HCT116 (cell line): ENCODE results near the gene TEX29. TPM values are rescaled to one million over a fixed set of nuclear protein-coding genes. Genes with fewer than 3 reads are reported as not detected.

Experiments used
- ATAC-seq: fragments of 200-7000 bp; cut with Tn5 transposase; 2 replicates; pipeline ENCODE4 v1.9.1; 2020; ENCODE audit warnings: mild to moderate bottlenecking, moderate library complexity
- BruUV-seq: library from RNA; stranded (reverse); fragments of 400-500 nt; replicated peaks from 2 replicates; lab custom pipeline; 2021; lab: Mats Ljungman, UMichigan
- CTCF ChIA-PET: fragments of 300-600 bp; sonication (Branson Sonifier 250); formaldehyde crosslinking; loops from one replicate; lab custom pipeline; 2021; ENCODE audit warnings: antibody characterized with exemption; lab: Charles Lee
- POLR2A ChIA-PET: fragments of 300-600, 350-600 bp; sonication (Branson Sonifier 250); formaldehyde crosslinking; loops from one replicate; lab custom pipeline; 2021; ENCODE audit warnings: antibody characterized with exemption; lab: Charles Lee
- RAD21 ChIA-PET, 2 experiments: fragments of 300-600 bp; sonication (Branson Sonifier 250); formaldehyde crosslinking; loops; one replicate each; lab custom pipeline; 2023; ENCODE audit warnings: low total read pairs in 2 of 2; ENCODE audit not compliant: uncharacterized antibody in 2 of 2, unreplicated experiment in 2 of 2, low non-redundant PET in 1 of 2; lab: Charles Lee
- DNase-seq: peaks from one replicate; pipeline ENCODE4 v3.0.0-alpha.2; 2010; ENCODE audit warnings: low read depth, low spot score
- H2AFZ ChIP-seq: fragments of 200-600 bp; shearing (Covaris generic), sonication (generic); 2 replicates; pipeline ENCODE4 v1.6.1; 2017; ENCODE audit warnings: low read depth, mixed run types, mixed read lengths, antibody characterized with exemption, low read length; ENCODE audit not compliant: poor library complexity, severe bottlenecking
- H3K27ac ChIP-seq: 2 replicates; pipeline ENCODE4 v1.5.1; 2012; ENCODE audit warnings: low read depth, low read length
- H3K27me3 ChIP-seq: fragments of 200-600 bp; sonication (generic); 2 replicates; pipeline ENCODE4 v1.6.1; 2016; ENCODE audit warnings: mixed run types, low read length, mixed read lengths; ENCODE audit not compliant: insufficient read depth
- H3K36me3 ChIP-seq, 2 experiments: fragments of 200-500 bp in 1 of 2; fragments of 200-600 bp in 1 of 2; sonication (Bioruptor generic) in 1 of 2; sonication (generic) in 1 of 2; 2 replicates each; pipeline versions ENCODE4 v1.5.1 to v1.6.1; 2014 to 2016; ENCODE audit warnings: low read length in 2 of 2, inconsistent platforms in 1 of 2, mixed read lengths in 1 of 2, mixed run types in 1 of 2; ENCODE audit not compliant: insufficient read depth in 2 of 2, control insufficient read depth in 1 of 2
- H3K4me1 ChIP-seq, 2 experiments: fragments of 200-600 bp in 1 of 2; sonication (generic) in 1 of 2; 2 replicates each; pipeline versions ENCODE4 v1.5.1 to v1.6.1; 2012 to 2017; ENCODE audit warnings: low read length in 2 of 2, inconsistent platforms in 1 of 2, mild to moderate bottlenecking in 1 of 2, mixed read lengths in 1 of 2, mixed run types in 1 of 2, moderate library complexity in 1 of 2; ENCODE audit not compliant: insufficient read depth in 2 of 2, control insufficient read depth in 1 of 2
- H3K4me2 ChIP-seq: fragments of 200-600 bp; sonication (generic); 2 replicates; pipeline ENCODE4 v1.6.1; 2017; ENCODE audit warnings: mixed run types, low read length, mixed read lengths
- H3K4me3 ChIP-seq, 2 experiments: fragments of 200-600 bp in 1 of 2; sonication (generic) in 1 of 2; replicated peaks in 1 of 2; 2 replicates each; pipeline ENCODE4 v1.5.1; 2011 to 2016; ENCODE audit warnings: low read length in 2 of 2, control low read depth in 1 of 2, low read depth in 1 of 2, mild to moderate bottlenecking in 1 of 2, mixed read lengths in 1 of 2, mixed run types in 1 of 2
- H3K79me2 ChIP-seq: fragments of 200-600 bp; sonication (generic); 2 replicates; pipeline ENCODE4 v1.6.1; 2017; ENCODE audit warnings: mild to moderate bottlenecking, mixed run types, low read length, moderate library complexity, mixed read lengths; ENCODE audit not compliant: insufficient read depth
- H3K9ac ChIP-seq: fragments of 200-600 bp; sonication (generic); 2 replicates; pipeline ENCODE4 v1.6.1; 2016; ENCODE audit warnings: low read length, mixed read lengths
- H3K9me2 ChIP-seq: fragments of 200-600 bp; sonication (generic), shearing (Covaris generic); 2 replicates; pipeline ENCODE4 v1.6.1; 2017; ENCODE audit warnings: mixed run types, mild to moderate bottlenecking, moderate library complexity; ENCODE audit not compliant: insufficient read depth
- H3K9me3 ChIP-seq, 2 experiments: fragments of 200-500 bp in 1 of 2; fragments of 200-600 bp in 1 of 2; sonication (Bioruptor generic) in 1 of 2; sonication (generic) in 1 of 2; 2 replicates each; pipeline ENCODE4 v1.6.1; 2014 to 2017; ENCODE audit warnings: low read length in 2 of 2, mixed read lengths in 2 of 2, inconsistent platforms in 1 of 2, low read depth in 1 of 2, mild to moderate bottlenecking in 1 of 2, mixed run types in 1 of 2, moderate library complexity in 1 of 2; ENCODE audit not compliant: control insufficient read depth in 1 of 2, insufficient read depth in 1 of 2
- H4K20me1 ChIP-seq: fragments of 200-600 bp; sonication (generic), shearing (Covaris generic); 2 replicates; pipeline ENCODE4 v1.6.1; 2017; ENCODE audit warnings: mixed run types, mild to moderate bottlenecking, moderate library complexity; ENCODE audit not compliant: insufficient read depth
- ATF3 ChIP-seq: IDR thresholded peaks from 2 replicates; pipeline ENCODE4 v1.6.1; 2012
- CBX3 ChIP-seq: IDR thresholded peaks from 2 replicates; pipeline ENCODE4 v1.6.1; 2012; ENCODE audit warnings: low read depth
- CEBPB ChIP-seq: IDR thresholded peaks from 2 replicates; pipeline ENCODE4 v1.6.1; 2012; ENCODE audit warnings: low read depth
- EGR1 ChIP-seq: IDR thresholded peaks from 2 replicates; pipeline ENCODE4 v1.6.1; 2012; ENCODE audit warnings: low read depth
- EZH2 ChIP-seq: fragments of 200-600 bp; sonication (generic); IDR thresholded peaks from 2 replicates; pipeline ENCODE4 v1.6.1; 2017; ENCODE audit warnings: antibody characterized with exemption, mixed run types
- EZH2phosphoT487 ChIP-seq: fragments of 200-600 bp; IDR thresholded peaks from 2 replicates; pipeline ENCODE4 v1.6.1; 2018; ENCODE audit warnings: antibody characterized with exemption, borderline replicate concordance
- FOSL1 ChIP-seq: IDR thresholded peaks from 2 replicates; pipeline ENCODE4 v1.6.1; 2012; ENCODE audit warnings: low read depth
- JUND ChIP-seq: IDR thresholded peaks from 2 replicates; pipeline ENCODE4 v1.6.1; 2012
- MAX ChIP-seq: IDR thresholded peaks from 2 replicates; pipeline ENCODE4 v1.6.1; 2012
- POLR2A ChIP-seq: IDR thresholded peaks from 2 replicates; pipeline ENCODE4 v1.7.0; 2011; ENCODE audit warnings: borderline replicate concordance; ENCODE audit not compliant: insufficient read depth, insufficient read length; ENCODE audit errors: extremely low read depth
- POLR2AphosphoS5 ChIP-seq: IDR thresholded peaks from 2 replicates; pipeline ENCODE4 v1.6.1; 2011; ENCODE audit warnings: mild to moderate bottlenecking, low read depth, low read length, moderate library complexity
- RAD21 ChIP-seq: IDR thresholded peaks from 2 replicates; pipeline ENCODE4 v1.6.1; 2012; ENCODE audit warnings: low read depth, mild to moderate bottlenecking
- SIN3A ChIP-seq: IDR thresholded peaks from 2 replicates; pipeline ENCODE4 v1.6.1; 2012; ENCODE audit warnings: low read depth
- SP1 ChIP-seq: IDR thresholded peaks from 2 replicates; pipeline ENCODE4 v1.6.1; 2012; ENCODE audit warnings: low read depth
- TCF7L2 ChIP-seq: IDR thresholded peaks from 2 replicates; pipeline ENCODE4 v1.7.0; 2011; ENCODE audit warnings: borderline replicate concordance, inconsistent platforms; ENCODE audit not compliant: insufficient read depth, insufficient read length; ENCODE audit errors: extremely low read depth
- ZBTB33 ChIP-seq: IDR thresholded peaks from 2 replicates; pipeline ENCODE4 v1.6.1; 2011; ENCODE audit warnings: mild to moderate bottlenecking, low read length, moderate library complexity; ENCODE audit not compliant: insufficient replicate concordance; ENCODE audit errors: extremely low read depth
- ZNF274 ChIP-seq: fragments of 200-500 bp; sonication (Bioruptor generic); IDR thresholded peaks from 2 replicates; pipeline ENCODE4 v1.6.1; 2014; ENCODE audit warnings: mild to moderate bottlenecking, low read depth, low read length, inconsistent platforms
- intact Hi-C: fragments of 100-400 bp; cut with micrococcal nuclease; formaldehyde crosslinking; loops from 2 replicates; pipeline ENCODE4 v1.10.0; 2022
- total RNA-seq: library from RNA; stranded (reverse); gene quantifications from one replicate; pipeline ENCODE4 v1.2.1, GENCODE V29; 2021; ENCODE audit not compliant: unreplicated experiment

Gene TEX29
- total RNA-seq, 1 experiment from 2014 or later, result not detected

DNA sequence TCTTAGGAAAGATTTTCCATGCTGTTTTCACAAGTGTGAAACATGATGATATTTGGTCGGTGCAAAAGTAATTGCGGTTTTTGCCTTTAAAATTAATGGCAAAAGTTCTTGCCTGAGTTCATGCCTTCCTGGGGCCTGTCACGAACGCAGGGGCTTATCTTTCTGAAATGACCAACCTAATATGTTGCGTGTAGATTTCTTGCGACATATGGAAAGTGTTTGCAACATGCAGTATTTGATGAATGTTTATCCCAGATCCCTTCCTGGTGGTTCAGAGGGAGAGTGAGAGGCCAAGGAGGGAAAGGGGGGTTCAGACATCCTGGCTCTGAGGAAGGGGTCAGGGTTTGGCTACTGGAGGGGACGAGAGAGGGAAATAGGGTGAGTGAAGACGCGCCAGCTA lies 72.0 kb downstream of the TEX29 start:
- no peak for DNase-seq

More for the DNA sequence above, 72.0 kb downstream of the TEX29 start:
- no peak overlapping the region for H3K4me2 ChIP-seq
- H3K4me3 ChIP-seq, result no peak overlapping the region
- POLR2A ChIA-PET, result no interaction called here
- no TSS peak for BruUV-seq
- no peaks in the 10 kb centered on the region for H3K9me2 ChIP-seq
- no peak overlapping the region for H3K9ac ChIP-seq
- intact Hi-C loops, result no loop called here
- H3K79me2 ChIP-seq, result no peaks in the 10 kb centered on the region
- no peaks in the 10 kb centered on the region for H4K20me1 ChIP-seq
- H3K36me3 ChIP-seq, result no peaks in the 10 kb centered on the region
- no peak overlapping the region for H2AFZ ChIP-seq
- no peaks in the 10 kb centered on the region for H3K4me1 ChIP-seq
- RAD21 ChIA-PET, result no interaction called here
- H3K27me3 ChIP-seq, result no peaks in the 10 kb centered on the region
- TF ChIP-seq ZBTB33 (no peak), ZNF274 (no peak), POLR2AphosphoS5 (no peak), MAX (no peak), EGR1 (no peak), POLR2A (no peak), RAD21 (no peak), CBX3 (no peak), EZH2phosphoT487 (no peak), ATF3 (no peak), SP1 (no peak), CEBPB (no peak), EZH2 (no peak), TCF7L2 (no peak), SIN3A (no peak), JUND (no peak), FOSL1 (no peak)
- no peak overlapping the region for H3K27ac ChIP-seq
- CTCF ChIA-PET, result no interaction called here
- H3K9me3 ChIP-seq, result no peaks in the 10 kb centered on the region
- no peak for ATAC-seq
